Stomach (tissue), 9 donors: ENCODE data around the gene PDCD2L. TPM values are rescaled to one million over a fixed set of nuclear protein-coding genes. Genes with fewer than 3 reads are reported as not detected.

Experiments used
- DNase-seq, 2 donors: peaks; one replicate each; pipeline versions ENCODE4 v3.0.0 to v3.0.0-alpha.2; 2013 to 2019
- H3K27ac ChIP-seq, 5 donors: fragments of 200-600 bp in 4 of 5; sonication (generic) in 4 of 5; one replicate each; pipeline ENCODE4 v1.5.1; 2013 to 2019; ENCODE audit warnings: mild to moderate bottlenecking in 1 of 5, moderate library complexity in 1 of 5
- H3K27me3 ChIP-seq, 3 donors: fragments of 200-600 bp; sonication (generic); one replicate each; pipeline ENCODE4 v1.5.1; 2017 to 2019; ENCODE audit warnings: mixed run types in 1 of 3
- H3K36me3 ChIP-seq, 4 donors: fragments of 200-600 bp; sonication (generic); 1 replicate in 3 of 4; 2 replicates in 1 of 4; pipeline ENCODE4 v1.5.1; 2016 to 2019
- H3K4me1 ChIP-seq, 4 donors: fragments of 200-600 bp; sonication (generic); one replicate each; pipeline ENCODE4 v1.5.1; 2016 to 2019
- H3K4me3 ChIP-seq, 4 donors: fragments of 200-600 bp; sonication (generic) in 3 of 4; one replicate each; pipeline ENCODE4 v1.5.1; 2016 to 2019; ENCODE audit warnings: mild to moderate bottlenecking in 1 of 4
- H3K9me3 ChIP-seq, 4 donors: fragments of 200-600 bp; sonication (generic); one replicate each; pipeline ENCODE4 v1.5.1; 2016 to 2019
- CTCF ChIP-seq, 7 experiments: fragments of 450-650 bp in 4 of 7; fragments of 200-600 bp in 3 of 7; sonication (generic) in 3 of 7; IDR thresholded peaks; one replicate each; pipeline ENCODE4 v1.5.1; 2016 to 2019; ENCODE audit warnings: antibody characterized with exemption in 7 of 7, control low read depth in 2 of 7, mild to moderate bottlenecking in 1 of 7
- EP300 ChIP-seq: sonication (generic); formaldehyde crosslinking; IDR thresholded peaks from one replicate; pipeline ENCODE4 v1.6.1; 2017; ENCODE audit warnings: antibody characterized with exemption
- POLR2A ChIP-seq, 4 donors: fragments of 450-650 bp; IDR thresholded peaks; one replicate each; pipeline ENCODE4 v1.6.1; 2016; ENCODE audit warnings: antibody characterized with exemption in 4 of 4, control low read depth in 2 of 4, mild to moderate bottlenecking in 1 of 4, moderate library complexity in 1 of 4
- POLR2AphosphoS5 ChIP-seq, 3 donors: sonication (generic); formaldehyde crosslinking; IDR thresholded peaks; one replicate each; pipeline ENCODE4 v1.6.1; 2016; ENCODE audit warnings: antibody characterized with exemption in 3 of 3
- WGBS, 5 donors: extraction: QIAGEN DNeasy Blood & Tissue Kit in 3 of 5; methylation state at CpG; one replicate each; pipeline versions ENCODE4 v1.1.5 to v1.1.7; 2013 to 2018; 5-methylcytosine and 5-hydroxymethylcytosine counted together
- intact Hi-C: fragments of 100-400 bp; cut with DNase I; formaldehyde crosslinking; loops from one replicate; pipeline ENCODE4 v1.15.1; 2023; ENCODE audit warnings: low total_unique reads
- polyA plus RNA-seq, 3 donors: library from polyadenylated mRNA; stranded (reverse); fragments of 200-250 nt; gene quantifications; one replicate each; pipeline ENCODE4 v1.2.3, GENCODE V29; 2013
- total RNA-seq, 5 donors: library from RNA; depleted of rRNA; stranded (reverse); fragments of >200 nt; gene quantifications; one replicate each; pipeline versions ENCODE4 v1.1.0 to v1.2.3, GENCODE V29; 2014 to 2016
- donor health status: healthy with polysubstance abuse.
- donor health status: Bipolar disorder and iron deficiency.
- donor health status: healthy.

Gene PDCD2L
- total and polyA plus RNA-seq, 8 donors = 4.6 to 33.5 (median 10.6) TPM

DNA sequence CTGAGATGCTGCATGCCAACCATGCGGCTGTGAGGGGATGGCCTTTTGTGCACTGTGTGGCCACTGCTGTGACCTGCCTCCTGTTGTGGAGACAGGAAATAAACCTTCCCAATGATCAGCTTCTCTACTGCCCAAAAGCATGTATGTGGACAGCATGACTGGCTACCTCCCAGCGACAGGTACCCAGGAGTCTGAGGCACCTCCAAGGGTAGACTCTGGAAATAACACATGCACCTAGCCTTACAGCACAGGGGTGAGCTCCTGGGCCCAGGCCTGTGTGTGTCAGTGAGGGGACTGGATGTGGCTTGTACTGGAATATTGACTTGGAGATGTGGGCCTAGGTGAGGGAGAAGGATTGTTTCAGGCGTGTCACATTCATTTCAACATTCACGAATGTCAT is 46.8 kb upstream of the PDCD2L start:
- no peak overlapping the region for H3K4me3 ChIP-seq
- intact Hi-C loops = no loop called here
- H3K9me3 ChIP-seq = no peaks in the 10 kb centered on the region
- H3K36me3 ChIP-seq = peaks cover 4 to 33% (median 32%) of the 10 kb centered on the region in 4 donors
- H3K27ac ChIP-seq = no peak overlapping the region
- no peaks in the 10 kb centered on the region for H3K27me3 ChIP-seq
- no peak for DNase-seq
- WGBS, 5 donors = 77 to 96% (median 90%) methylated on average over 2 to 4 of the region's 4 CpGs
- no peak for TF ChIP-seq POLR2AphosphoS5 (IDR thresholded peaks at IDR 0.05)
- TF ChIP-seq POLR2A (IDR thresholded peaks at IDR 0.05) = no peak
- TF ChIP-seq CTCF (IDR thresholded peaks at IDR 0.05) = no peak
- TF ChIP-seq EP300 = no peak
- H3K4me1 ChIP-seq = peaks cover 13 to 20% (median 17%) of the 10 kb centered on the region in 4 donors

GRCh38 chr19:34359140-34359953 is 44.9 kb upstream of the PDCD2L start:
- Histone ChIP-seq H3K4me1 (peaks cover 14 to 21% (median 18%) of the 10 kb centered on the region in 4 donors), H3K4me3 (peak overlapping the region; percentile 38 to 51 (median 42)), H3K36me3 (peaks cover 0 to 16% (median 14%) of the 10 kb centered on the region in 4 donors), H3K9me3 (no peaks in the 10 kb centered on the region), H3K27ac (peak overlapping the region; percentile 82 to 92 (median 89)), H3K27me3 (no peaks in the 10 kb centered on the region)
- TF ChIP-seq CTCF (IDR thresholded peaks at IDR 0.05) (peak in 4 of 7 experiments; percentile 32 to 75 (median 48)), POLR2A (IDR thresholded peaks at IDR 0.05) (no peak), POLR2AphosphoS5 (IDR thresholded peaks at IDR 0.05) (peak; percentile 75 to 96 (median 79))
- intact Hi-C loops = no loop called here
- 2 to 8% (median 3%) methylated on average over 21 to 61 of the region's 61 CpGs for WGBS, 5 donors
- peak; percentile 97 to 99 for DNase-seq

- H3K27ac ChIP-seq = peak overlapping the region; percentile 82 to 92 (median 89)
- H3K4me3 ChIP-seq = peak overlapping the region; percentile 38 to 51 (median 42)
- H3K9me3 ChIP-seq = no peaks in the 10 kb centered on the region
- 64 to 80% (median 77%) methylated on average over 7 of the region's 7 CpGs for WGBS, 5 donors
- peaks cover 0 to 10% (median 8%) of the 10 kb centered on the region in 4 donors for H3K36me3 ChIP-seq
- DNase-seq = peak in 1 of 2 donors; percentile 13
- no peaks in the 10 kb centered on the region for H3K27me3 ChIP-seq
- H3K4me1 ChIP-seq = peaks cover 18 to 25% (median 22%) of the 10 kb centered on the region in 4 donors
- intact Hi-C loops = no loop called here
- TF ChIP-seq CTCF (IDR thresholded peaks at IDR 0.05) = no peak
- no peak for TF ChIP-seq POLR2AphosphoS5 (IDR thresholded peaks at IDR 0.05)
- TF ChIP-seq POLR2A (IDR thresholded peaks at IDR 0.05) = no peak
- TF ChIP-seq EP300 = no peak
These were observed 44.3 kb upstream of the PDCD2L start for GRCh38 chr19:34359954-34360315.

GRCh38 chr19:34360354-34360909 is 43.8 kb upstream of the PDCD2L start:
- Histone ChIP-seq H3K4me3 (no peak overlapping the region), H3K4me1 (peaks cover 18 to 26% (median 24%) of the 10 kb centered on the region in 4 donors), H3K36me3 (peaks cover 0 to 5% (median 3%) of the 10 kb centered on the region in 4 donors), H3K27me3 (no peaks in the 10 kb centered on the region), H3K27ac (peak overlapping the region in 4 of 5 donors; percentile 82 to 90 (median 88)), H3K9me3 (no peaks in the 10 kb centered on the region)
- intact Hi-C loops = no loop called here
- no peak for TF ChIP-seq POLR2AphosphoS5 (IDR thresholded peaks at IDR 0.05)
- no peak for TF ChIP-seq POLR2A (IDR thresholded peaks at IDR 0.05)
- TF ChIP-seq CTCF (IDR thresholded peaks at IDR 0.05) = no peak
- no peak for TF ChIP-seq EP300
- DNase-seq = no peak
- 95 to 98% (median 96%) methylated on average over 9 of the region's 9 CpGs for WGBS, 5 donors
